ENCODE measurements around the gene L3HYPDH. TPM values are rescaled to one million over a fixed set of nuclear protein-coding genes. Genes with fewer than 3 reads are reported as not detected.
A peak's percentile ranks its signal among the peaks of the same experiment; 100 is the strongest.

The L3HYPDH gene
- polyA plus RNA-seq (2012; rRNA removed) = 66.2 and 120 TPM in 2 replicates
- polyA plus RNA-seq (2012; cell fraction: cytosol; rRNA removed) = 32.0 and 34.4 TPM in 2 replicates
- 242 and 548 TPM in 2 replicates for polyA plus RNA-seq (2012; cell fraction: nucleus; rRNA removed)

- Histone ChIP-seq H3K27ac (ENCODE audit: low read depth in 2 of 2, low read length in 1 of 2) (peak within 1 kb of the TSS; percentile 97 to 99), H3K9me3 (no peaks in the 10 kb centered on the region), H3K4me3 (ENCODE audit: low read depth in 2 of 2, low read length in 1 of 2) (peak within 1 kb of the TSS; percentile 68 to 89), H3K4me1 (ENCODE audit: control insufficient read depth in 1 of 2, insufficient read depth in 2 of 2, low read depth in 1 of 2, low read length in 1 of 2) (peaks cover 12 to 26% of the 10 kb centered on the region in 2 experiments; a peak in 3 of 4 replicates), H3F3A (replicated peaks; ENCODE audit: insufficient read depth) (peaks cover 26% of the 10 kb centered on the region), H3K4me2 (peak within 1 kb of the TSS; percentile 77), H3K79me2 (ENCODE audit: insufficient read depth) (peaks cover 95% of the 10 kb centered on the region), H3K9ac (peak within 1 kb of the TSS; percentile 95), H3K27me3 (ENCODE audit: insufficient read depth) (no peaks in the 10 kb centered on the region), H2AFZ (ENCODE audit: low read depth) (peak within 1 kb of the TSS; percentile 67), H3K36me3 (replicated peaks in 1 of 2; ENCODE audit: control insufficient read depth in 1 of 2, insufficient read depth in 2 of 2, low read length in 1 of 2) (peaks cover 30 to 41% of the 10 kb centered on the region in 2 experiments), H4K20me1 (ENCODE audit: insufficient read depth) (0 out of 2 replicates have a peak, but pooled peaks cover 9% of the 10 kb centered on the region), H3K9me2 (no peaks in the 10 kb centered on the region; the same call in 1 of the 2 replicates)
- peak; percentile 98 for DNase-seq
- ChIA-PET CTCF (interaction anchor here (0.6 to 3.4 kb wide), 16 partner anchors 10 to 414 kb away, joined by 3 to 27 read pairs (median 4); partner anchors contain the start of genes CCDC175 and GPR135), POLR2A (interaction anchor here (0.5 to 2.0 kb wide), 7 partner anchors 10 to 1057 kb away, joined by 3 to 17 read pairs (median 3); partner anchors contain the start of genes CCDC175, DAAM1, GPR135 and KIAA0586)
- WGBS (ENCODE audit: low lambda C conversion rate) = 3% methylated on average over 7 of the region's 92 CpGs
- TF ChIP-seq MEF2A (IDR thresholded peaks at IDR 0.05; ENCODE audit: borderline replicate concordance, low read depth) = no peak
- no peak for TF ChIP-seq JUND (IDR thresholded peaks at IDR 0.05)
- TF ChIP-seq, protein P1, sequence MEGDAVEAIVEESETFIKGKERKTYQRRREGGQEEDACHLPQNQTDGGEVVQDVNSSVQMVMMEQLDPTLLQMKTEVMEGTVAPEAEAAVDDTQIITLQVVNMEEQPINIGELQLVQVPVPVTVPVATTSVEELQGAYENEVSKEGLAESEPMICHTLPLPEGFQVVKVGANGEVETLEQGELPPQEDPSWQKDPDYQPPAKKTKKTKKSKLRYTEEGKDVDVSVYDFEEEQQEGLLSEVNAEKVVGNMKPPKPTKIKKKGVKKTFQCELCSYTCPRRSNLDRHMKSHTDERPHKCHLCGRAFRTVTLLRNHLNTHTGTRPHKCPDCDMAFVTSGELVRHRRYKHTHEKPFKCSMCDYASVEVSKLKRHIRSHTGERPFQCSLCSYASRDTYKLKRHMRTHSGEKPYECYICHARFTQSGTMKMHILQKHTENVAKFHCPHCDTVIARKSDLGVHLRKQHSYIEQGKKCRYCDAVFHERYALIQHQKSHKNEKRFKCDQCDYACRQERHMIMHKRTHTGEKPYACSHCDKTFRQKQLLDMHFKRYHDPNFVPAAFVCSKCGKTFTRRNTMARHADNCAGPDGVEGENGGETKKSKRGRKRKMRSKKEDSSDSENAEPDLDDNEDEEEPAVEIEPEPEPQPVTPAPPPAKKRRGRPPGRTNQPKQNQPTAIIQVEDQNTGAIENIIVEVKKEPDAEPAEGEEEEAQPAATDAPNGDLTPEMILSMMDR (IDR thresholded peaks at IDR 0.05) = peak; percentile 67
- TF ChIP-seq YY1 (IDR thresholded peaks at IDR 0.05; ENCODE audit: low read depth) = 0 out of 2 replicates have a peak, but pooled peaks have one; percentile 9
- TF ChIP-seq TEAD4 (IDR thresholded peaks at IDR 0.05; ENCODE audit: borderline replicate concordance, insufficient read depth) = no peak
- no peak for TF ChIP-seq SMC3 (IDR thresholded peaks at IDR 0.05; ENCODE audit: low read depth, low read length)
- peak; percentile 21; the same call in 1 of the 2 replicates for TF ChIP-seq REST (IDR thresholded peaks at IDR 0.05; ENCODE audit: low read depth, low read length)
- TF ChIP-seq EZH2phosphoT487 (IDR thresholded peaks at IDR 0.05; ENCODE audit: borderline replicate concordance, low read depth) = no peak
- peak; percentile 55 for TF ChIP-seq NFIC (IDR thresholded peaks at IDR 0.05; ENCODE audit: borderline replicate concordance)
- TF ChIP-seq PBX3 (IDR thresholded peaks at IDR 0.05) = peak; percentile 3; the same call in 1 of the 2 replicates
- TF ChIP-seq FOXJ3 (CRISPR knock-in tag; IDR thresholded peaks at IDR 0.05) = no peak; the same call in none of the 2 replicates
- peak; percentile 55 for TF ChIP-seq CHD2 (IDR thresholded peaks at IDR 0.05; ENCODE audit: low read length, partially characterized antibody)
- no peak for TF ChIP-seq GATA2 (CRISPR knock-in tag; IDR thresholded peaks at IDR 0.05)
- TF ChIP-seq, protein P2, sequence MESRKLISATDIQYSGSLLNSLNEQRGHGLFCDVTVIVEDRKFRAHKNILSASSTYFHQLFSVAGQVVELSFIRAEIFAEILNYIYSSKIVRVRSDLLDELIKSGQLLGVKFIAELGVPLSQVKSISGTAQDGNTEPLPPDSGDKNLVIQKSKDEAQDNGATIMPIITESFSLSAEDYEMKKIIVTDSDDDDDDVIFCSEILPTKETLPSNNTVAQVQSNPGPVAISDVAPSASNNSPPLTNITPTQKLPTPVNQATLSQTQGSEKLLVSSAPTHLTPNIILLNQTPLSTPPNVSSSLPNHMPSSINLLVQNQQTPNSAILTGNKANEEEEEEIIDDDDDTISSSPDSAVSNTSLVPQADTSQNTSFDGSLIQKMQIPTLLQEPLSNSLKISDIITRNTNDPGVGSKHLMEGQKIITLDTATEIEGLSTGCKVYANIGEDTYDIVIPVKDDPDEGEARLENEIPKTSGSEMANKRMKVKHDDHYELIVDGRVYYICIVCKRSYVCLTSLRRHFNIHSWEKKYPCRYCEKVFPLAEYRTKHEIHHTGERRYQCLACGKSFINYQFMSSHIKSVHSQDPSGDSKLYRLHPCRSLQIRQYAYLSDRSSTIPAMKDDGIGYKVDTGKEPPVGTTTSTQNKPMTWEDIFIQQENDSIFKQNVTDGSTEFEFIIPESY (IDR thresholded peaks at IDR 0.05; ENCODE audit: borderline replicate concordance, low read depth) = no peak
- peak; percentile 65; the same call in 1 of the 2 replicates for TF ChIP-seq USF1 (IDR thresholded peaks at IDR 0.05; ENCODE audit: borderline replicate concordance, low read depth)
- TF ChIP-seq, protein P3, sequence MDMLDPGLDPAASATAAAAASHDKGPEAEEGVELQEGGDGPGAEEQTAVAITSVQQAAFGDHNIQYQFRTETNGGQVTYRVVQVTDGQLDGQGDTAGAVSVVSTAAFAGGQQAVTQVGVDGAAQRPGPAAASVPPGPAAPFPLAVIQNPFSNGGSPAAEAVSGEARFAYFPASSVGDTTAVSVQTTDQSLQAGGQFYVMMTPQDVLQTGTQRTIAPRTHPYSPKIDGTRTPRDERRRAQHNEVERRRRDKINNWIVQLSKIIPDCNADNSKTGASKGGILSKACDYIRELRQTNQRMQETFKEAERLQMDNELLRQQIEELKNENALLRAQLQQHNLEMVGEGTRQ (IDR thresholded peaks at IDR 0.05; ENCODE audit: borderline replicate concordance, low read depth, low read length) = no peak
- TF ChIP-seq ELF1 (IDR thresholded peaks at IDR 0.05) = peak; percentile 95
- peak; percentile 83 for TF ChIP-seq POLR2AphosphoS5 (IDR thresholded peaks at IDR 0.05; ENCODE audit: low read depth, low read length)
- peak; percentile 83; the same call in 1 of the 2 replicates for TF ChIP-seq SIN3A (IDR thresholded peaks at IDR 0.05; ENCODE audit: borderline replicate concordance, low read depth, low read length)
- no peak for TF ChIP-seq RAD21 (IDR thresholded peaks at IDR 0.05; ENCODE audit: low read length)
Observed at GRCh38 chr14:59483819-59484638, at the start of gene L3HYPDH, which contains the start of gene JKAMP. Gene L3HYPDH (minus strand): TSS chr14:59484408. CDS start chr14:59484316, 92 bp downstream. Gene JKAMP (plus strand): TSS chr14:59484517. CDS start chr14:59484590, 73 bp downstream.

Measured in SK-N-SH (cell line).